GM21423 (cell line): ENCODE data around the gene H2BK1.

ENCODE experiments used
- ATAC-seq: cut with Tn5 transposase; IDR thresholded peaks from one replicate; pipeline ENCODE4 v1.9.1; 2021; ENCODE audit warnings: mild to moderate bottlenecking, moderate library complexity; ENCODE audit not compliant: unreplicated experiment

The H2BK1 gene

GRCh38 chr7:151210087-151210854 is at the start of gene H2BK1:
Gene H2BK1, minus strand, starts transcription at chr7:151210488. Its CDS starts 170 bp downstream, at chr7:151210318.
- ATAC-seq = no peak

DNA sequence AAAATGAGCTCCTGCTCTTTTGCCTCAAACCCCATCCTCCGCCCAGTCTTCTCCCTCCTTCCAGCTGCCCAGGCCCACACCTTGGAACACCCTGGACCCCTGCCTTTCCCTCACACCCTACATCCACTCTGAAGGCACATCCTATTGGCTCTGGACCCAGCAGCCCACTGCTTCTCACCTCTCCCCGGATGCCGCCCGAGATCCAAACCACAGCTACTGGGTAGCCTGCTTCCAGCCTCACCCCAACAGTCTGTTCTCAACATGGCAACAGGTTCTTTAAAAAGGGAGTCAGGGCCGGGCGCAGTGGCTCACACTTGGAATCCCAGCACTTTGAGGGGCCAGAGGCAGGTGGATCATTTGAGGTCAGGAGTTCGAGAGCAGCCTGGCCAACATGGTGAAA is 47.7 kb upstream of the H2BK1 start:
- no peak for ATAC-seq

- no peak for ATAC-seq
Measured at GRCh38 chr7:151256410-151257045, 46.2 kb upstream of the H2BK1 start.

DNA sequence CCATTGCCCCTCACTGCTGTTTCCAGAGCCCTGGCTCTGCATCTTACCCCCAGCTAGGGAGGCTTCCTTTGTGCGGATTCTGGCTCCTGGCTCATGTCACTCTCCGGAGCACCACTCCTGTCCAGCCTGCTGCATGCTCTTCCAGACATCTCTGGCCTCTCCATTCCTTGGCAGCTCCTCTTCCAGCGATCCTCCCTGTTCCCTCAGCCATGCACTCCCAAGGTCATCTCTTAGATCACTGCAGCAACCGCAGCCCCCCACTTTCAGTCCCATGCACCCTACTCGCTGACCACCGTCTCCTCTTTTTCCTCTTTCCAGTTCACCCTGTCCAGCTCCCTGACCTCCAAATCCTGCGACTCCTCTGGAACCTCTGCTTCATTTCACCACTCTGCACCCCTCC is 45.1 kb upstream of the H2BK1 start:
- no peak for ATAC-seq

DNA sequence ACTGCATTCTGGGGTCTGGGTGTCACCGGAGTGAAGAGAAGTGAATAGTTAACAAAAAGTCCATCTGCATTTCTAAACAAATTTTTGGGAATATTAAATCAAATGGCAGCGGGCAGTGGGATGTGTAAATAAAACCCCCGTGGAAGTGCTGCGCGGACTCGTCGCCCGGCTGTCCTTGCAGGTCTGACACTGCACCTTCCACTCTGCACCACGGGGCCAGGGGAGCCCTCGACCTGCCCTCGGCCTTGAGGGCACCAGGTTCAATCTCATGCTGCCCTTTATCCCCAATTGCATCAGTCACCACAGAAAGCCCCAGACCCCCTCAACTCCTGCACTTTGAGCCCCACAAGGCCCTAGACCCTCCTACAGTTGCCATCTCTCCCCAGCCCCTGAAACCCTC is 44.6 kb upstream of the H2BK1 start:
- ATAC-seq = no peak

GRCh38 chr7:151254316-151254715 is 44.0 kb upstream of the H2BK1 start:
- ATAC-seq = no peak

DNA sequence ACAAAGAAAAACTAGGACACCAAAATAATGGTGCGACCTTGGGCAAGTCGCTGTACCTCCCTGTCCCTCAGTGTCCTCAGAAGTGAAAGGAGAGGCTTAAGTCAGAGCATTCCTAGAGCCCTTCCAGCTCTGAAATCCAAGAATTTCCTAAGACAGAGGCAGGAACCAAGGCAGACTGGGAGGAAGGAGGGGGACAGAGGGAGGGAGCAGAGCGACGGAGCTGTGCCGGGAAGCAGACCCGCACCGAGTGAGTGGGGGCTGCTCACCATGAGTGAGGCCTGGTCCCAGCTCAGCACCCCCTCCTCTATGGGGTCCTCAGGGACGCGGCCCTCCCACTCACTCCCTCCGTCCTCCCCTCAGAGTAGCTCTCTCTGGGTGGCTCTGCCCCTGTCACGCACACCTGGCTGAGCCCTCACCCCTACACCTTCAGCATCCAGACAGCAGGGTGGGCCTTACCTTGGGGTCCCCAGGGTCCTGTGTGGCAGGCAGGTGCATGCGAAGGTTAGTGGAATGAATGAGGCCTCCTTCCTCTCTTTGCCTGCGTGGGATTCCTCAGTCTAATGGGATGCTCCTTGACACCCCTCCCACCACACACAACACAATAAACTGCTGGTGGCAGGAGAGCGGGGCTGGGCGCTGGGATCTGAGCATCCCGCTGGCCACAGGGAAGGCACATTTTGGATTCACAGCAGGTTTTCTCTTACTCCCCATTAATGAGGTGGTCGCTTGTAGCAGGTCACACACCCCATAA is 42.8 kb upstream of the H2BK1 start:
- ATAC-seq = no peak

DNA sequence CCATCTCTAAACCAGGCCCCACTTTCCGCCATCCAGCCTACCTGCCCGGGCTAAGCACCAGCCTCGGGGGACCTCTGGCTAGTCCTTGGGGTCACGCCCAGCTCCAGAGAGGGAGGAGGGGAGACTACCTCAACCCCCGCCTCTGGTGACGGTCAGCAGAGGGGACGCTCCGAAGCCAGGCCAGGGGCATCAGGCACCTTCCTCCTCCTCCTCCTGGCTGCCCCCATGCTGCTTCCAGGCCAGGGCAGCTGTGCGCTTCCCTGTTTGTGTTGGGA is 42.2 kb upstream of the H2BK1 start:
- no peak for ATAC-seq

GRCh38 chr7:151251689-151252560 is 41.6 kb upstream of the H2BK1 start:
- ATAC-seq = no peak

GRCh38 chr7:151251328-151251688 is 41.0 kb upstream of the H2BK1 start:
- no peak for ATAC-seq

- no peak for ATAC-seq
Measured at GRCh38 chr7:151250181-151251132, 40.2 kb upstream of the H2BK1 start.

- ATAC-seq = no peak
Measured at GRCh38 chr7:151249732-151250072, 39.4 kb upstream of the H2BK1 start.

DNA sequence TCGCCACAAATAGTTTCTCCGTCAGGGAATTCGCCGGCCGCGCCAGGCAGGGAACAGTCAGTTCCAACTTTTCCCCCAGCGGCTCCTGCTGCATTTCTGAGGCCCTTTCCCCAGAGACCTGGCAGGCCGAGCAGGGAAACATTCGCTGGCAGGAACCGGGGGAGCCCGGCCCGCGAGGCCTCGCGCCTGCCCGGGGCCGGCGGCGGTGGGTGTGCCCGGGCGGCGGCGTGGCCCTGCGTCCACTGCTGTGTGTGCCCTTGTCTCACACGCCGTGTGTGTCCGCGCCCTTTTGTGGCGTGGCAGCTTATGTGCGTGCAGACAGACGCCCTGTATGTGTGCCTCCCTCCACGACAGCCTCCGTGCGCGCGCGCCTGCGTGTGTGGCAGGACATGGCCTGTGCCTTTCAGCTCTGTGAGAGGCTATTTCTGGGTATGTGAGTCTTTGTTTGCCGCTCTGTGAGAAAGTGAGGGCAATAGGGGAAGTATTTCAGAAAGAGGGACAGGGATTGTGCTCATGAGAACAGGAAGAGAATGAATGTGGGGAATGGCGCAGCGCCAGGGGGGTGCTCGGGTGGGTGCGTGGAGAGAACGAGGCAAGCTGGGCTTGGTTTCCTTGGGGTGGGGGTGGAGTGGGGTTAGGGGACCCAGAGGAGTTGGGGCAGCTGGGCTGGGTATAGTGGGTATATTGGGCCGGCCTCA is 38.9 kb upstream of the H2BK1 start:
- no peak for ATAC-seq

- ATAC-seq = no peak
Measured at GRCh38 chr7:151248346-151249033, 38.2 kb upstream of the H2BK1 start, which contains the start of gene SMARCD3. Gene SMARCD3, minus strand, starts transcription at chr7:151248694. Its CDS starts 132 bp downstream, at chr7:151248562.

- ATAC-seq = no peak
Measured at GRCh38 chr7:151247611-151248345, 37.5 kb upstream of the H2BK1 start.

DNA sequence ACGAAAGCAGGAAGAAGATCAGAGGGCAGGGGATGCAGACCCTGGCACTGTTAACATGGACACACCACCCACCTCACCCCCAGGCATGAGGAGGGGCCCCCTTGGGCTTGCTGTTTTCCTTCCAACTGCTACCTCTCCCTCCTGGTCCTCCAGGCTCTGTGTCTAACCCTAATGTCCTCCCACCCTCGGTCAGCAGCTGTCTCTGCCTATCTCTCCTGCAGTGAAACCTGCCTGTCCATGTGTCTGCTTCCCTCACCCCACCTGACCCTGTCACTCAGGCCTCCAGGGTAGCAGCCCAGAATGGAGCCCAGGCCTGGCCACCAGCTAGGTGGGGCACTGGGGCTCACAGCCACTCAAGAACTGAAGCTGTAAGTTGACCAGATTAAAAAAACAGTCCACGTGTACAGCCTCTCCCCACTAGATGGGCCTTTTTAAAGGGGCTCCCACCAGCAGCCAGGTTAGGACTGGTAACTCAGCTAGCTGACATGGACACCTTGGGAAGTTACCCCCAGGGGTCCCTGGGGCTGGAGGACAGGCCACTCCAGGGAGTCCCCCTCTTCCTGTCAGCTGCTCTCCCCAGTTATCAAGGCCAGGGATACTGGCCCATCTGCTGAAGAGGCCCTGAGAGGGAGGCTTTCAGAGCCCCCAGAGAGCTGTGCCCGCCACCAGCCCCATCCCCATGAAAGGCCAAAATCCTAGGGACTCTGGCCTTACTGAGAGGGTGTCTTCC is 36.7 kb upstream of the H2BK1 start:
- ATAC-seq = no peak

GRCh38 chr7:151246102-151246850 is 36.0 kb upstream of the H2BK1 start:
- no peak for ATAC-seq
